ENCODE results near the gene ELFN1.
"Not testable (repeated sequence)": the region's sequence is repeated elsewhere in the genome, so short reads cannot be mapped to it uniquely, and the experiment has no call there.

The ELFN1 gene

GRCh38 chr7:1762238-1762945, 92.3 kb downstream of the ELFN1 start:
- no peak for DNase-seq

DNA sequence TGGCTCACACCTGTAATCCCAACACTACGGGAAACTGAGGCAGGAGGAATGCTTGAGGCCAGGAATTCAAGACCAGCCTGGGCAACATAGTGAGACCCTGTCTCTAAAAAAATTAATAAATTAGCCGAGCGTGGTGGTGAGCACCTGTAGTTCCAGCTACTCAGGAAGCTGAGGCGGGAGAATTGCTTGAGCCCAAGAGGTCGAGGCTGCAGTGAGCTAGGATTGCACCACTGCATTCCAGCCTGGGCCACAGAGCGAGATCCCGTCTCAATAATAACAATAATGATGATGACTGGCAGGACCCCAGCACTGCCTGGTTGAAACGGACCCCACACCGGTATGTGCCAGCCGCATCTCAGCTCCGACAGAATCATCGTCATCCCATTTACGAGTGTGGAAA, 93.0 kb downstream of the ELFN1 start:
- DNase-seq = no peak

DNA sequence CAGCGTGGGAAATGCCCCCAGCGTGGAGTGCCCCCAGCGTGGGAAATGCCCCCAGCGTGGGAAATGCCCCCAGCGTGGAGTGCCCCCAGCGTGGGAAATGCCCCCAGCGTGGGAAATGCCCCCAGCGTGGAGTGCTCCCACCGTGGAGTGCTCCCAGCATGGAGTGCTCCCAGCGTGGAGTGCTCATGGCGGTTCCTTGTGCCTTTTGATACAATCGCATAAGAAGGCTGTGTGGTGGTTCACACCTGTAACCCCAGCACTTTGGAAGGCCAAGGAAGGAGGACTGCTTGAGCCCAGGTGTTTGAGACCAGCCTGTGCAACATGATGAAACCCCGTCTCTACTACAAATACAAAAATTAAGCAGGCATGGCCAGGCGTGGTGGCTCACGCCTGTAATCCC, 93.8 kb downstream of the ELFN1 start:
- not testable (repeated sequence) for DNase-seq

DNA sequence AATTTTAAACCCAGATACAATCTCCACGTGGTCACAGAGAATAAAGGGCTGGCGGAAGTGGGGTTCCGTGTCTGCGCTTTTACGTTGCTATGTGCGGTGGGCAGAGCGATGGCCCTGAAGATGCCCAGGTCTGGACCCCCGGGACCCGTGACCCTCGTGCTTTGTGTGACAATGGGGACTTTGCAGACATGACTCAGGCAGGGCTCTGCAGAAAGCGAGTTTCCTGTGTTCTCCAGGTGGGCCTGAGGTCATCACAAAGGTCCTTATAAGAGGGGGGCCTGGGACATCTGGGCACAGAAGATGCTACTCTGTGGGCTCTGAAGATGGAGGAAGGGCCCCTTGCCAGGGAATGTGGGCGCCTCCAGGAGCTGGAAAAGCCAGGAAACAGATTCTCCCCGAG, 95.3 kb downstream of the ELFN1 start:
- no peak for DNase-seq

DNA sequence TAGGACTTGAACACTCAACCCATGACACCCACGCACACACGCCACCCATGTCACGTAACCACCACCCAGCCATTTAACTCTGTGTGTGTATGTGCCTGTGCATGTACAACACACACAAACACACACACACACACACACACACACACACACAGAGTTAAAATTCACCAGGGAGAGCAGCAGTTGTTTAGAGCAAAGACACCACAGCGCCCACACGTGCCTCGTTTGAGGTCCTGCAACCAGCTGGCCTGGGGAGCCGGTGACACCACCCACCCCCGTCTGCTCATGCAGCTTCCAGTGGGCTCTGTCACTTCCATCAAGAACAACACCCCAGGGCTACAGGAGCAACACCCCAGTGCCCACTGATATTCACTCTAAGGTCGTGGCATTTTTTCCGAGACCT, 97.4 kb downstream of the ELFN1 start:
- DNase-seq = no peak

GRCh38 chr7:1768832-1769231, 98.8 kb downstream of the ELFN1 start:
- DNase-seq = no peak

- no peak for DNase-seq
Measured at GRCh38 chr7:1769286-1770200, 99.5 kb downstream of the ELFN1 start.

- no peak for DNase-seq
Measured at GRCh38 chr7:1770331-1770730, 100.3 kb downstream of the ELFN1 start.

DNA sequence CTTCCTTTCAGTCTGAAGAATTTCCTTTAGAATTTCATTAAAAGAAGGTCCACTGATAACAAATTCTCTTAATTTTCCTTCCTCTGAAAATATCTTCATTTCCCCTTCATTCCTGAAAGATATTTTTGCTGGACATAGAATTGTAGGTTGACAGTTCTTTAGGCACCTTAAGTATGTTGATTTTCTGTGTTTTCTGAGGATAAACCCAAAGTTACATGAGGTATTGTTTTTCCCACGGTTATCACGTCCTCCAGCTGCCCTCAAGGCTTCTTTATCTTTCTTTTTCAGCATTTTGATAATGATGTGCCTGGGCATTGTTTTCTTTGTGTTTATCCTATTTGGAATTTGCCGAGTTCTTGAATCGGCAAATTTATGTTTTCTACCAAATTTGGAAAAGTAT, 105.3 kb downstream of the ELFN1 start:
- DNase-seq = no peak

DNA sequence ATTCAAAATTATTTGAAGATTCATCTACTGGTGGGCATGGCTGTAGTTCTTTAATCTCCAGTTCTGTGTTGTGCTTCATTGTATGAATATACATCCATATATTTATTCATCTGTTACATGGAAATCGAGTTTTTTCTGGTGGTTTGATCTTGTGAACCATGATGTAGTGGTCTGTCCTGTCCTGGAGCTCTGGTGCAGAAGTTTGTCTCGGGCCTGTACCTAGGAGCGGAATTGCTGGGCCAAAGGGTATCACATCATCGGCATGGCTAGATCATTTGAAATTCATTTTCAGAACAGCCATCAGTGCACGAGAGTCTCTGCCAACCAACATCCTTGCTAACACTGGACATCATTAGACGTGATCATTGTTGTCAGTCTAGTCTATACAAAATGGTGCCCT, 107.0 kb downstream of the ELFN1 start:
- DNase-seq = no peak

DNA sequence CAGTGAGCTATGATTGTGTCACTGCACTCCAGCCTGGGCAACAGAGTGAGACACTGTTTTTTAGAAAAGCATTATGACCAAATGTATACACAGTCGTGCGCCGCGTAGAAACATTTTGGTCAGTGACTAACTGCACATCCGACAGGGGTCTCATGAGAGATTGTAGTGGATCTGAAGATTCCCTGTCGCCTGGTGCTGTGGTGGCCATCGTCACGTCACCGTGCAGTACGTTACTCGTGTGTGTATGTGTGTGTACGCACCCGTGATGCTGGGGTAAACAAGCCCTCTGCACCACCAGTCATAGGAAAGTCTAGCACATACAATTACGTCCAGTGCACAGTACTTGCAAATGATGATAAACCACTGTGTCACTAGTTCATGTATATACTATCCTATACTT, 109.4 kb downstream of the ELFN1 start:
- no peak for DNase-seq

- no peak for DNase-seq
Measured at GRCh38 chr7:1781369-1781768, 111.3 kb downstream of the ELFN1 start.

GRCh38 chr7:1785839-1786238, 115.8 kb downstream of the ELFN1 start:
- DNase-seq = no peak

GRCh38 chr7:1787241-1787640, 117.2 kb downstream of the ELFN1 start:
- DNase-seq = no peak

GRCh38 chr7:1787681-1788235, 117.7 kb downstream of the ELFN1 start:
- DNase-seq = no peak

DNA sequence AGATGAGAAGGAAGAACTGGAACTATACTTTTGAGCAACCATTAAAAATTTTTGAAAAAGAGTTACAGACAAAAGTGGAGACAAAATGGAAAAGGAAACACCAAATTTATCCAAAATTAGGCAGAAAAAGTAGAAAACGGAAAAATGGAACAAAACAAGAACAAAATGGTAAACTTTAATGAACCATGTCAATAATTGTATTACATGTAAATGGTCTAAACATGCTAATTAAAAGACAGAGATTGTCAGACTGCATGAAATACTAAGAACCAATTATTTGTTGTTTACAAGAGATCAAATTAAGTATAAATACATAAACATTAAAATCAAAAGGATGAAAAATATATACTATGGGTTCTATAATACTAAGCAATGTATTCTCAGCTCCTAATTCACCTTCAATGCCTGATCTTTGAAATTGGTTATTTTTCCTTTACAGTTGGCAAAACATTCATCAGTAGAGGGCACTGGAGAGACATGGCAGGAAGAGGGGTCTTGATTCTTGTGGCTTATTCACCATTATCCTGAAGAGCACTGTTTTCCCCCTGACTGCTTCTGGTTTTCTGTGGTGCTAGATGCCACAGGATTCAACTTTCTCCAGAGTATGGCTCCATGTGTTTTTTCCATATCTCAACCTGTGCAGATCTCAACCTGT, 124.9 kb downstream of the ELFN1 start:
- no peak for DNase-seq
